WTC11 (cell line): ENCODE results near the gene SLC31A1.

ENCODE experiments used
- ATF3 ChIP-seq: sonication (generic); formaldehyde crosslinking; conservative IDR thresholded peaks from 2 replicates; pipeline ENCODE4 v1.8.1; 2022; ENCODE audit warnings: mild to moderate bottlenecking, missing genetic modification reagents
- ATF6 ChIP-seq: sonication (generic); formaldehyde crosslinking; IDR thresholded peaks from 2 replicates; pipeline ENCODE4 v1.8.1; 2023; ENCODE audit warnings: mild to moderate bottlenecking, missing genetic modification reagents
- CREB1 ChIP-seq: sonication (generic); formaldehyde crosslinking; IDR thresholded peaks from 2 replicates; pipeline ENCODE4 v1.8.0; 2023; ENCODE audit warnings: mild to moderate bottlenecking, missing genetic modification reagents
- CTCF ChIP-seq: fragments of 200-600 bp; IDR thresholded peaks from 2 replicates; pipeline ENCODE4 v1.8.0; 2022; ENCODE audit warnings: antibody characterized with exemption
- E2F4 ChIP-seq: sonication (generic); formaldehyde crosslinking; IDR thresholded peaks from 2 replicates; pipeline ENCODE4 v1.8.1; 2022; ENCODE audit warnings: low read depth, mild to moderate bottlenecking, moderate library complexity, missing genetic modification reagents, borderline replicate concordance
- IRF1 ChIP-seq: sonication (generic); formaldehyde crosslinking; IDR thresholded peaks from 2 replicates; pipeline ENCODE4 v1.8.0; 2023; ENCODE audit warnings: missing genetic modification reagents
- JUN ChIP-seq: sonication (generic); formaldehyde crosslinking; IDR thresholded peaks from 2 replicates; pipeline ENCODE4 v1.8.0; 2023; ENCODE audit warnings: mild to moderate bottlenecking, missing genetic modification reagents
- MYBL2 ChIP-seq: sonication (generic); formaldehyde crosslinking; IDR thresholded peaks from 2 replicates; pipeline ENCODE4 v1.8.1; 2023; ENCODE audit warnings: mild to moderate bottlenecking, moderate library complexity, missing genetic modification reagents
- PRRX2 ChIP-seq: fragments of 250-450 bp; sonication (Bioruptor Pico); IDR thresholded peaks from 2 replicates; pipeline ENCODE4 v1.8.0; 2021; ENCODE audit warnings: mild to moderate bottlenecking
- STAT6 ChIP-seq: sonication (generic); formaldehyde crosslinking; conservative IDR thresholded peaks from 2 replicates; pipeline ENCODE4 v1.8.1; 2023; ENCODE audit warnings: mild to moderate bottlenecking, low read depth, missing genetic modification reagents, moderate library complexity
- TCF7 ChIP-seq: sonication (generic); formaldehyde crosslinking; IDR thresholded peaks from 2 replicates; pipeline ENCODE4 v1.8.0; 2022; ENCODE audit warnings: mild to moderate bottlenecking, low read depth, missing genetic modification reagents, moderate library complexity
- TEAD1 ChIP-seq: sonication (generic); formaldehyde crosslinking; IDR thresholded peaks from 2 replicates; pipeline ENCODE4 v1.8.0; 2022; ENCODE audit warnings: mild to moderate bottlenecking, missing genetic modification reagents
- ZNF263 ChIP-seq: sonication (generic); formaldehyde crosslinking; IDR thresholded peaks from 2 replicates; pipeline ENCODE4 v1.8.1; 2022; ENCODE audit warnings: low read depth, mild to moderate bottlenecking, moderate library complexity, missing genetic modification reagents
- ZNF281 ChIP-seq: sonication (generic); formaldehyde crosslinking; IDR thresholded peaks from 2 replicates; pipeline ENCODE4 v1.8.0; 2023; ENCODE audit warnings: mild to moderate bottlenecking, missing genetic modification reagents

- TF ChIP-seq IRF1 (CRISPR knock-in tag) = no peak
- TF ChIP-seq ZNF281 = no peak
- no peak for TF ChIP-seq MYBL2 (CRISPR knock-in tag)
- TF ChIP-seq CREB1 = no peak
- no peak for TF ChIP-seq TEAD1 (CRISPR knock-in tag)
- no peak for TF ChIP-seq PRRX2 (CRISPR knock-in tag)
- no peak for TF ChIP-seq CTCF
- no peak for TF ChIP-seq JUN
- TF ChIP-seq ATF6 (CRISPR knock-in tag) = no peak
- TF ChIP-seq TCF7 = no peak
- TF ChIP-seq ATF3 (CRISPR knock-in tag) = no peak
- no peak for TF ChIP-seq E2F4 (CRISPR knock-in tag)
- TF ChIP-seq ZNF263 (CRISPR knock-in tag) = no peak
- TF ChIP-seq STAT6 (CRISPR knock-in tag) = no peak
Measured at GRCh38 chr9:113199683-113200329, 21.5 kb upstream of the SLC31A1 start.
